GM12865 (cell line): ENCODE measurements around the gene MARCHF10.

Experiments used
- DNase-seq: peaks from one replicate; pipeline ENCODE4 v3.0.0; 2010; ENCODE audit warnings: low read depth
- H3K4me3 ChIP-seq: 2 replicates; pipeline ENCODE4 v1.5.1; 2011; ENCODE audit warnings: mild to moderate bottlenecking, low read depth, low read length, control low read depth
- CTCF ChIP-seq: IDR thresholded peaks from 2 replicates; pipeline ENCODE4 v1.5.1; 2011; ENCODE audit warnings: low read length, control low read depth, low read depth, inconsistent platforms; ENCODE audit not compliant: insufficient read depth; ENCODE audit errors: missing control alignments

Gene MARCHF10

DNA sequence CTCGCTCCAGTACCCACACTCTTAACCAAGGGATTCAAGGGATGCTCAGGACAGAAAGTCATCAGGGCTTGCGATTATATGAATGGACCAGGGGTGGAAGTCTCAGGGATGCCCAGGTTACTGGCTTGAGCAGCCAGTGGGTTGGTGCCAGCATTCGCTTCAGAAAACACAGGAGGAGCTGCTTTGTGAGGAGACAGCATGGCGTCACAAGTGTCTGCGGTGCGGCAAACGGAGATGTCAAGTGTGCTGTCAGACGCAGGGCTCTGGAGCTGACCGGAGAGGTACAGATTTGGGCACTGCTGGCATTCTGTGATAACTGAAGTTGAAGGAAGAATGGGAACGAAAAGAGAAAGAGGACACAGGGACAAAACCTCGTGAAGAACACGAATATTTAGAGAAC lies 4.1 kb downstream of the MARCHF10 start:
- DNase-seq, result no peak
- no peak for TF ChIP-seq CTCF
- no peak overlapping the region for H3K4me3 ChIP-seq

DNA sequence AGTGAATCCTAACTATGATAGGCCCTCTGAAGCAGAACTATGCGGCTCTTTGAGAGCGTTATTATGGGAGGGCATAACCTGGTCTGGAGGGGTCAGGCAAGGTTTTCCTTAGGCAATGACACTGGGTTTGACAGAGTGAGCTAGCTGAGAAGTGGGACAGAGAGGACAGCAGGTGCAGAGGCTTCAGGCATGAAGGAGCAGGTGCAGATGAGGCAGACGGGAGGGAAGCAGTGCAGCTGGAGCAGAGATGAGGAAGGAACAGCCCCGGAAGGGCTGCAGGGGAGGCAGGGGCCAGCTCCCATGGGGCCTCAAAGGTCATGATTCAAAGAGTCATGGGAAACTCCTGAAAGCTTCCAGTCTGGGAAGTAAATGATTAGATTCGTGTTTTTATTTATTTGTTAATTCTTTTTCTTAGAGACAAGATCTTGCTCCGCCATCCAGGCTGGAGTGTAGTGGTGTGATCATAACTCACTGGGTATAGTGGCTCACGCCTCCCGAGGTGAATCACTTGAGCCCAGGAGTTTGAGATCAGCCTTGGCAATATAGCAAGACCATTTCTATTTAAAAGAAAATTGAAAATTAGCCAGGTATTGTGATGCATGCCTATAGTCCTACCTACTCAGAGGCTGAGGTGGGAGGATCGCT lies 5.4 kb downstream of the MARCHF10 start:
- TF ChIP-seq CTCF, result no peak
- no peak for DNase-seq
- no peak overlapping the region for H3K4me3 ChIP-seq

DNA sequence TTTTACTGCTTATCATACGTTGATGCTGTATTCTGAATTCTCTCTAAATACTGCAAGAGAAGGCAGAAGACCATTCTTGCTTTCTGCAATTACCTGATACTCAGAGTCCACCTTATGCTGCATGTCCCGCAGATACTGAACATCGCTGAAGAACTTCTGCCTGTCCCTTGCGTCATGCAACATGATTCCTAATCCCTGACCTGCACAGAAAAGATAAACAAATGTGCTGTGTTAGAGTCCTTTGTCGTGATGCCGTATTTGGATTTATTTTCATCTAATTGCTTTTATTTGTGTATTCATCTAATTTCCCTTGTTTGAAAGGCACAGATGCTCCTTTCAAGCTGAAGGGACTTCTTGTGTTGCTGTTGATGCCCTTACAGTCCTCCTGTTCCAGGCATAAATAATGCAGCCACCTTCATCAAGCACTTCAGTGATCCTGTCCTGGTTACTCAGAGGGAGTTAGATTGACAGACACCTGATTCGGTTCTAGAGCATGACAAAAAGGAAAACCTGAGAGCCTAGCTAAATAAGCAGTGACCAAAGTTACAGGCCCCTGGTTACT lies 6.5 kb downstream of the MARCHF10 start:
- H3K4me3 ChIP-seq, result no peak overlapping the region
- TF ChIP-seq CTCF, result no peak
- DNase-seq, result no peak

DNA sequence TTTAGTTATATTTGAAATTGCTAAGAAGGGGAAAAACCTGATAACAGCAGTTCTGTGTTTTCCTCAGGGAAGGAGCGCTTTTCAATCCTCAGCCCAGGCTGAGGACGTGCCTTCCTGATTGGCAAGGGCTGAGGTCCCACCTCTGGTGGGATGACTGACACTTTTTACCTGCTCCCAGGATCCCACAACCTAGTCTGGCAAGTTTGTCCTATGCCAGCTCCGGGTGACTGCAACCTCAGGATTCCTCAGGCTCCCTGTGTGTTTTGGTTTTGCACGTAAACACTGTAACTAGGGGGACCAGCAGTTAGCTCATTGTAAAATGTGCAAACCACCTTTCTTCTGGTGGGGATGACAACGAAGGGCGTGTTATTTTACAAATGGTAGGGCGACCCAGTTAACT lies 7.5 kb downstream of the MARCHF10 start:
- TF ChIP-seq CTCF, result no peak
- H3K4me3 ChIP-seq, result no peak overlapping the region
- DNase-seq, result no peak

DNA sequence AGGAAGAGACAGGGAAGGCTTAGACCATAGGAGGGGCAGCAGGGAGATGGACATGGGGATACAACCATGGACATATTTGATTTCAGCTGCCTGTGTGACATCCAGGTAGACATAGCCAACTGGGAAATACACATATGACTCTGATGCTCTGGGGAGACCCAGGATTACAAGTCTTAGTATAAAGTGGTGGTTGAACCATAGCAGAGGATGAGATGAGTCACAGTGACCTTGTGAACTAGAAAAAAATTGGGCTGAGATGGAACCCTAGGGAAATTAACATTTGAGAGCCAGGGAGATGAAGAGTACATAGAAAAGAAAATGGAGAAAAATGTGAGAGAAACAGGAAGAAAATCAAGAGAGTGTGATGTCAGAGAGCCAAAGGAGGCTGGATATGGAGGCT lies 10.2 kb downstream of the MARCHF10 start:
- no peak overlapping the region for H3K4me3 ChIP-seq
- no peak for DNase-seq
- TF ChIP-seq CTCF, result no peak

DNA sequence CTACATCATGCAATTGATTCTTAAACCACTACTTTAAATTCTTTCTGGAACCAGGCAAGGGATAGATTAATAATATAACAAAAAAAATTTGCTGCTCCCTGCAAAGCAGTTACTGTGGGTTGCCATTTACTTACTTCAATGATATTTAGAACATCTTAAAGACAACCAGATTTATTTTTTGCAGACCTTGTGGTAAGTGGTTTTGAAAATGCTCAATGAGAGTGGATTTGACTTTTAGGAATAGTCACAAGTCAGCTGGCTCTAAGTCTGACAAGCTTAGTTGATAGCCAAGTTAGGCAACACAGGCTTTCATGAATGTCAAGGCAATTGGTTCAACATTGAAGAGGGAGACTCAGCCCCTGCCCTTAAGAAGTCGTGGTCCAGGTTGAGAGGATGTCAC lies 11.8 kb downstream of the MARCHF10 start:
- no peak for DNase-seq
- H3K4me3 ChIP-seq, result no peak overlapping the region
- TF ChIP-seq CTCF, result no peak

- no peak for DNase-seq
- H3K4me3 ChIP-seq, result no peak overlapping the region
- no peak for TF ChIP-seq CTCF
Measured at GRCh38 chr17:62794666-62794971, 13.5 kb downstream of the MARCHF10 start.
